IMR-90 (cell line): ENCODE results near the gene ASB4. TPM values are rescaled to one million over a fixed set of nuclear protein-coding genes. Genes with fewer than 3 reads are reported as not detected.

Experiments used
- ATAC-seq: fragments of 200-7000 bp; cut with Tn5 transposase; 2 replicates; pipeline ENCODE4 v1.9.1; 2020; ENCODE audit warnings: low read depth, mild to moderate bottlenecking, moderate library complexity
- BruUV-seq: library from RNA; stranded (reverse); fragments of 400-500 nt; replicated peaks from 2 replicates; lab custom pipeline; 2021; lab: Mats Ljungman, UMichigan
- CTCF ChIA-PET: fragments of 300-600 bp; formaldehyde crosslinking; extraction: SDS; loops from one replicate; lab custom pipeline; 2021; ENCODE audit warnings: antibody characterized with exemption; lab: Yijun Ruan, JAX
- POLR2A ChIA-PET: fragments of 300-600 bp; sonication (Branson Sonifier 250); formaldehyde crosslinking; loops from one replicate; lab custom pipeline; 2022; ENCODE audit warnings: antibody characterized with exemption; ENCODE audit not compliant: unreplicated experiment; lab: Charles Lee
- DNase-seq: peaks from one replicate; pipeline ENCODE4 v3.0.0; 2013
- H2AFZ ChIP-seq: replicated peaks from 2 replicates; pipeline ENCODE3; 2013; ENCODE audit warnings: low read length, mild to moderate bottlenecking; ENCODE audit not compliant: poor library complexity
- H2AK5ac ChIP-seq: 2 replicates; pipeline ENCODE4 v1.6.1; 2013; ENCODE audit warnings: low read depth, low read length, inconsistent platforms
- H2AK9ac ChIP-seq: replicated peaks from 2 replicates; pipeline ENCODE3; 2013; ENCODE audit warnings: mild to moderate bottlenecking, low read depth, low read length, moderate library complexity; ENCODE audit not compliant: poor library complexity
- H2BK120ac ChIP-seq: 2 replicates; pipeline ENCODE4 v1.6.1; 2013; ENCODE audit warnings: low read depth, low read length, inconsistent platforms
- H2BK15ac ChIP-seq: 3 replicates; pipeline ENCODE4 v1.6.1; 2013; ENCODE audit warnings: low read depth, low read length, inconsistent platforms
- H2BK20ac ChIP-seq: 2 replicates; pipeline ENCODE4 v1.6.1; 2013; ENCODE audit warnings: low read depth, mild to moderate bottlenecking, inconsistent platforms, low read length, moderate library complexity
- H2BK5ac ChIP-seq: 2 replicates; pipeline ENCODE4 v1.6.1; 2013; ENCODE audit warnings: mild to moderate bottlenecking, low read depth, low read length, inconsistent platforms; ENCODE audit not compliant: poor library complexity, severe bottlenecking
- H3K14ac ChIP-seq: replicated peaks from 2 replicates; pipeline ENCODE4 v1.6.1; 2013; ENCODE audit warnings: low read depth, low read length, inconsistent platforms
- H3K18ac ChIP-seq: 2 replicates; pipeline ENCODE4 v1.6.1; 2013; ENCODE audit warnings: low read depth, low read length, control low read depth
- H3K23ac ChIP-seq: 2 replicates; pipeline ENCODE4 v1.6.1; 2013; ENCODE audit warnings: low read depth, low read length, inconsistent platforms
- H3K27ac ChIP-seq: 2 replicates; pipeline ENCODE4 v1.5.1; 2013; ENCODE audit warnings: mild to moderate bottlenecking, control low read depth, low read length; ENCODE audit not compliant: insufficient read depth
- H3K27me3 ChIP-seq: 2 replicates; pipeline ENCODE4 v1.6.1; 2013; ENCODE audit warnings: low read length; ENCODE audit not compliant: control insufficient read depth, insufficient read depth
- H3K36me3 ChIP-seq: 2 replicates; pipeline ENCODE4 v1.6.1; 2013; ENCODE audit warnings: low read length, mixed read lengths; ENCODE audit not compliant: control insufficient read depth, insufficient read depth
- H3K4ac ChIP-seq: 2 replicates; pipeline ENCODE4 v1.6.1; 2013; ENCODE audit warnings: low read depth, low read length, inconsistent platforms
- H3K4me1 ChIP-seq: 2 replicates; pipeline ENCODE4 v1.6.1; 2013; ENCODE audit warnings: low read length, mixed read lengths; ENCODE audit not compliant: control insufficient read depth, insufficient read depth
- H3K4me2 ChIP-seq: 2 replicates; pipeline ENCODE4 v1.6.1; 2013; ENCODE audit warnings: low read depth, mild to moderate bottlenecking, control low read depth, low read length, moderate library complexity
- H3K4me3 ChIP-seq: 2 replicates; pipeline ENCODE4 v1.5.1; 2013; ENCODE audit warnings: low read depth, mild to moderate bottlenecking, control low read depth, low read length, moderate library complexity; ENCODE audit not compliant: insufficient read depth
- H3K56ac ChIP-seq: 2 replicates; pipeline ENCODE4 v1.6.1; 2013; ENCODE audit warnings: low read length, inconsistent platforms; ENCODE audit not compliant: insufficient read depth; ENCODE audit errors: extremely low read depth
- H3K79me1 ChIP-seq, 2 experiments: 2 replicates each; pipeline ENCODE4 v1.6.1; 2013; ENCODE audit warnings: low read length in 2 of 2, inconsistent platforms in 1 of 2, low read depth in 1 of 2
- H3K9ac ChIP-seq: 2 replicates; pipeline ENCODE4 v1.6.1; 2013; ENCODE audit warnings: low read depth, low read length, control low read depth
- H3K9me1 ChIP-seq: 2 replicates; pipeline ENCODE4 v1.6.1; 2013; ENCODE audit warnings: low read length, inconsistent platforms; ENCODE audit not compliant: insufficient read depth
- H3K9me3 ChIP-seq: 2 replicates; pipeline ENCODE4 v1.6.1; 2013; ENCODE audit warnings: low read length; ENCODE audit not compliant: control insufficient read depth, insufficient read depth
- H4K20me1 ChIP-seq: 2 replicates; pipeline ENCODE4 v1.6.1; 2013; ENCODE audit warnings: low read length, inconsistent platforms; ENCODE audit not compliant: insufficient read depth
- H4K5ac ChIP-seq: 2 replicates; pipeline ENCODE4 v1.6.1; 2013; ENCODE audit warnings: mild to moderate bottlenecking, low read depth, low read length, control low read depth
- H4K8ac ChIP-seq, 2 experiments: 2 replicates each; pipeline ENCODE4 v1.6.1; 2013; ENCODE audit warnings: low read depth in 2 of 2, low read length in 2 of 2, control low read depth in 1 of 2, inconsistent platforms in 1 of 2
- H4K91ac ChIP-seq: 2 replicates; pipeline ENCODE4 v1.6.1; 2013; ENCODE audit warnings: low read depth, low read length, inconsistent platforms; ENCODE audit not compliant: insufficient read depth
- BHLHE40 ChIP-seq: fragments of 150-350 bp; IDR thresholded peaks from 2 replicates; pipeline ENCODE4 v1.6.1; 2016; ENCODE audit warnings: mild to moderate bottlenecking, low read depth, low read length
- RFX5 ChIP-seq: IDR thresholded peaks from 2 replicates; pipeline ENCODE4 v1.8.0; 2012; ENCODE audit warnings: low read depth, mild to moderate bottlenecking, low read length, moderate library complexity
- WGBS, 2 experiments: methylation state at CpG; one replicate each; pipeline versions ENCODE4 v1.1.5 to v1.1.7; 2013; ENCODE audit warnings: missing lambda C conversion rate in 2 of 2; ENCODE audit not compliant: insufficient read length in 1 of 2; ENCODE audit errors: extremely low coverage in 2 of 2; 5-methylcytosine and 5-hydroxymethylcytosine counted together
- dilution Hi-C: fragments of 300-500 bp; cut with HindIII; formaldehyde crosslinking; loops from one replicate; pipeline ENCODE4 v1.14.3; 2018; ENCODE audit warnings: low sequenced_read_pairs; ENCODE audit not compliant: unreplicated experiment
- in situ Hi-C: fragments of 300-500 bp; cut with MboI; formaldehyde crosslinking; loops from 3 replicates; pipeline ENCODE4 v1.14.3; 2019; ENCODE audit warnings: low sequenced_read_pairs, inconsistent platforms, mixed read lengths
- intact Hi-C: fragments of 100-400 bp; cut with micrococcal nuclease; formaldehyde crosslinking; loops from 2 replicates; pipeline ENCODE4 v1.10.0; 2022
- polyA plus RNA-seq, 3 experiments: library from polyadenylated mRNA; depleted of rRNA; stranded (reverse); fragments of >200 nt; gene quantifications; 2 replicates each; pipeline ENCODE4 v1.2.3, GENCODE V29; 2012; ENCODE audit warnings: low replicate concordance in 1 of 3
- total RNA-seq: library from RNA; depleted of rRNA; stranded (reverse); fragments of >200 nt; gene quantifications from 2 replicates; pipeline ENCODE4 v1.2.3, GENCODE V29; 2012

ASB4 gene
- total and polyA plus RNA-seq, 2 of the 4 experiments (the other 2 are of a cell fraction): not detected

DNA sequence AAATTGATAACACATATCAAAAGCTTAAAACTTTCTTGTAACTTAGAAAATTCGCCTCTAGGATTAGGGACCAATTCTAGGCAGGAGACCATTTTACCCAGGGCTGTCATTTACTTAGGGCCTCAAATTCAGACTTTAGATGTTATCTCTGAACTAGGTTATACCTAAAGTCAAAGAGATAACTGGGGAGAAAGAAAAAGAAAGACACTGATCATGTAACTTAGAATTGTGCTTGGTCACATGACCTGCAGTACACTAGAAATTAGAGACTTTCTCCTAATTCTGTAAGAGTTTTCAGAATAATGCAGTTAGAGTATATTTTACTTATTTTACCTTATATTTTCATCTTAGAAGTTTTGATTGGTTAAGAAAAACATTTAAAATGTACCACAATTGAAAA, 16.7 kb downstream of the ASB4 start:
- H3K9me3 ChIP-seq: no peaks in the 10 kb centered on the region
- H2AFZ ChIP-seq: no peak overlapping the region
- H3K23ac ChIP-seq: no peak overlapping the region
- no peak overlapping the region for H2BK20ac ChIP-seq
- TF ChIP-seq RFX5 (no peak), BHLHE40 (no peak)
- no peak overlapping the region for H2BK120ac ChIP-seq
- H2BK15ac ChIP-seq: no peak overlapping the region
- BruUV-seq: no TSS peak
- H2BK5ac ChIP-seq: no peak overlapping the region
- H3K9ac ChIP-seq: no peak overlapping the region
- H3K4me1 ChIP-seq: no peaks in the 10 kb centered on the region
- dilution Hi-C loops: loop anchor here (25.0 kb wide), 1 partner anchor 185 kb away; no protein-coding TSS in a partner anchor
- ATAC-seq (no peak), DNase-seq (no peak)
- no peak overlapping the region for H2AK9ac ChIP-seq
- H3K4me3 ChIP-seq: no peak overlapping the region
- no peak overlapping the region for H3K27ac ChIP-seq
- H3K27me3 ChIP-seq: peaks cover 4% of the 10 kb centered on the region; the same call in 1 of the 2 replicates
- intact Hi-C loops: no loop called here
- ChIA-PET POLR2A (no interaction called here), CTCF (interaction anchor here (1.9 kb wide), 1 partner anchor 10 kb away, joined by 8 read pairs; no protein-coding TSS in a partner anchor)
- H3K36me3 ChIP-seq: no peaks in the 10 kb centered on the region
- H4K20me1 ChIP-seq: no peaks in the 10 kb centered on the region
- H3K9me1 ChIP-seq: no peaks in the 10 kb centered on the region
- H3K4me2 ChIP-seq: no peak overlapping the region
- H3K79me1 ChIP-seq: no peaks in the 10 kb centered on the region
- no peak overlapping the region for H4K8ac ChIP-seq
- H3K18ac ChIP-seq: no peak overlapping the region
- no CpG with 5 or more reads among the region's 1 CpG for WGBS, 2 experiments
- H4K5ac ChIP-seq: no peak overlapping the region
- in situ Hi-C loops: no loop called here
- no peak overlapping the region for H3K14ac ChIP-seq
- no peak overlapping the region for H2AK5ac ChIP-seq
- no peak overlapping the region for H3K4ac ChIP-seq
- H3K56ac ChIP-seq: no peak overlapping the region
- H4K91ac ChIP-seq: no peak overlapping the region
